PFSK-1 (cell line): ENCODE data around the gene DENND2A.

Experiments used
- FOXP2 ChIP-seq: optimal IDR thresholded peaks from 2 replicates; pipeline ENCODE3; 2011; ENCODE audit warnings: borderline replicate concordance, control low read depth, inconsistent platforms; ENCODE audit not compliant: insufficient read depth; ENCODE audit errors: extremely low read length, extremely low read depth
- POLR2AphosphoS5 ChIP-seq: IDR thresholded peaks from 2 replicates; pipeline ENCODE4 v1.6.1; 2012; ENCODE audit warnings: low read depth, mild to moderate bottlenecking, control low read depth, low read length, moderate library complexity
- SIN3A ChIP-seq: IDR thresholded peaks from 2 replicates; pipeline ENCODE4 v1.6.1; 2012; ENCODE audit warnings: mild to moderate bottlenecking, low read length, moderate library complexity, borderline replicate concordance; ENCODE audit not compliant: insufficient read depth
- TAF1 ChIP-seq: IDR thresholded peaks from 2 replicates; pipeline ENCODE4 v1.6.1; 2012; ENCODE audit warnings: low read length, control low read depth, borderline replicate concordance; ENCODE audit not compliant: insufficient read depth
- TF ChIP-seq, protein P1 (sequence below), 2 experiments: IDR thresholded peaks; 2 replicates each; pipeline versions ENCODE4 v1.6.1 to v1.8.0; 2011 to 2012; ENCODE audit warnings: low read depth in 2 of 2, low read length in 2 of 2, control low read depth in 1 of 2, inconsistent platforms in 1 of 2, mild to moderate bottlenecking in 1 of 2, moderate library complexity in 1 of 2; ENCODE audit not compliant: insufficient read depth in 1 of 2

The DENND2A gene

DNA sequence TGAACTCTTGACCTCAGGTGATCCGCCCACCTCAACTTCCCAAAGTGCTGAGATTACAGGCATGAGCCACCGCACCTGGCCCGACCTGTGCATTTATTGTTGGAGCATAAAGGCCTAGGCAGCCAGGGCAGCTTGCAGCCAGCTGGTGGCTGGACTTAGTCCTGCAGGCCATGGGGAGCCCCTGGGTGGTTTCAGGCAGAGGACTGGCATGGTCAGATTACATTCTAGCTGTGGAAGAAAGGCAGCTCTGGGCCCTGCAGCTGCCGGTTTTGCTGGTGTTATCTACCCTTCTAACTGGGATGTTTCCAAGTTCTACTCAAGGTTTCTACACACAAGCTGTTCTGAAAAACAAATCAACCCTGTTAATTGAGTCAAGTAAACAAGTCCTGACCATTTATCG lies 138.6 kb downstream of the DENND2A start:
- TF ChIP-seq, protein P1, sequence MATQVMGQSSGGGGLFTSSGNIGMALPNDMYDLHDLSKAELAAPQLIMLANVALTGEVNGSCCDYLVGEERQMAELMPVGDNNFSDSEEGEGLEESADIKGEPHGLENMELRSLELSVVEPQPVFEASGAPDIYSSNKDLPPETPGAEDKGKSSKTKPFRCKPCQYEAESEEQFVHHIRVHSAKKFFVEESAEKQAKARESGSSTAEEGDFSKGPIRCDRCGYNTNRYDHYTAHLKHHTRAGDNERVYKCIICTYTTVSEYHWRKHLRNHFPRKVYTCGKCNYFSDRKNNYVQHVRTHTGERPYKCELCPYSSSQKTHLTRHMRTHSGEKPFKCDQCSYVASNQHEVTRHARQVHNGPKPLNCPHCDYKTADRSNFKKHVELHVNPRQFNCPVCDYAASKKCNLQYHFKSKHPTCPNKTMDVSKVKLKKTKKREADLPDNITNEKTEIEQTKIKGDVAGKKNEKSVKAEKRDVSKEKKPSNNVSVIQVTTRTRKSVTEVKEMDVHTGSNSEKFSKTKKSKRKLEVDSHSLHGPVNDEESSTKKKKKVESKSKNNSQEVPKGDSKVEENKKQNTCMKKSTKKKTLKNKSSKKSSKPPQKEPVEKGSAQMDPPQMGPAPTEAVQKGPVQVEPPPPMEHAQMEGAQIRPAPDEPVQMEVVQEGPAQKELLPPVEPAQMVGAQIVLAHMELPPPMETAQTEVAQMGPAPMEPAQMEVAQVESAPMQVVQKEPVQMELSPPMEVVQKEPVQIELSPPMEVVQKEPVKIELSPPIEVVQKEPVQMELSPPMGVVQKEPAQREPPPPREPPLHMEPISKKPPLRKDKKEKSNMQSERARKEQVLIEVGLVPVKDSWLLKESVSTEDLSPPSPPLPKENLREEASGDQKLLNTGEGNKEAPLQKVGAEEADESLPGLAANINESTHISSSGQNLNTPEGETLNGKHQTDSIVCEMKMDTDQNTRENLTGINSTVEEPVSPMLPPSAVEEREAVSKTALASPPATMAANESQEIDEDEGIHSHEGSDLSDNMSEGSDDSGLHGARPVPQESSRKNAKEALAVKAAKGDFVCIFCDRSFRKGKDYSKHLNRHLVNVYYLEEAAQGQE (IDR thresholded peaks at IDR 0.05; ENCODE audit: insufficient read depth in 1 of 2, low read depth in 2 of 2, low read length in 2 of 2), result no peak
- no peak for TF ChIP-seq POLR2AphosphoS5
- no peak for TF ChIP-seq SIN3A
- TF ChIP-seq FOXP2, result no peak
- no peak for TF ChIP-seq TAF1

DNA sequence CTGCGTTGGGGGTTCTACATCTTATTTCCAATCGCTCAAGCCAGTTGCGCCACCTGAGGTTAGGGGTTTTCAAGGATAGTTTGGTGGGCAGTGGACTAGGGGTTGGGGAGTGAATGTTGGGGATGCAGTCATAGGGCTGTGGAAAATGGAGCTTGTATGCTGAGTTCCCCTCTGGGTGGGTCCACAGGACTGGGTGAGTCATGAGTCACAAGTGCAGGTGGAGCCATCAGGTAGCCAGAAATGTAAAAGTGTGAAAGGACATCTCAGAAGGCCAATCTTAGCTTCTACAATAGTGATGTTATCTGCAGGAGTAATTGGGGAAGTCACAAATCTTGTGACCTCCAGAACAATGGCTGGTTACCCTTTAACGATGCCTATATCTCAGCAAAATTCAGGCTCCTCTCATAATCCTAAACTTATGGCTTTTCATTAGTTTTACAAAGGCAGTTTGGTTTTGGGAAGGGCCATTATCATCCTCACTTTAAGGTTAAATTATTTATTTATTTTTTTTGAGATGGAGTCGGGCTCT lies 143.3 kb downstream of the DENND2A start:
- TF ChIP-seq, protein P1 (IDR thresholded peaks at IDR 0.05; ENCODE audit: insufficient read depth in 1 of 2, low read depth in 2 of 2, low read length in 2 of 2), result no peak
- no peak for TF ChIP-seq POLR2AphosphoS5
- TF ChIP-seq SIN3A, result no peak
- no peak for TF ChIP-seq TAF1
- TF ChIP-seq FOXP2, result no peak

DNA sequence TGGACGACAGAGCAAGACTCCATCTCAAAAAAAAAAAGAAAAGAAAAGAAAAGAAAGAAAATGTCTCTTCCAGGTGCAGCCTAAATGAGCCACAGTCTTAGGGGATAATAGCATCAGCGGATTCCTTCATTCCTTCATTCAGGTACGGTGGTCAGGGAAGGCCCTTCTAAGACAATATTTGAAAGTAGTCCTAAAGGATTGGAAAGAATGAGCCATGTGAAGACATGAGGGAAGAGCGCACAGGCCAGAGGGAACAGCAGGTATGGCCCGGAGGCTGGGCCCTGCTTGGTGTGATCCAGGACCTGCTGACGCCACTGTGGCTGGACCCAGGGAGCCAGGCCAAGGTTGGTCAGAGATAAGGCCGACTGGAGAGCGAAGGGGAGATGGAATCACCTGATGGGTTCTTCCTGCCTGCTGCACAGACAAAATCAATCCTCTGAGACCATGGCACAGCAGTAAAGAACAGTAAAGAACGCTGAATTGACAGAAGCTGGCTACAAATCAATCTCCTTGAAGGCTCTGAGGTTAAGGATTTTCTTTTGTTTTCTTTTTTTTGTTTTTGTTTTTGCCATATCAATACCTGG lies 145.0 kb downstream of the DENND2A start:
- no peak for TF ChIP-seq TAF1
- no peak for TF ChIP-seq FOXP2
- no peak for TF ChIP-seq POLR2AphosphoS5
- TF ChIP-seq, protein P1 (IDR thresholded peaks at IDR 0.05; ENCODE audit: insufficient read depth in 1 of 2, low read depth in 2 of 2, low read length in 2 of 2), result no peak
- no peak for TF ChIP-seq SIN3A

DNA sequence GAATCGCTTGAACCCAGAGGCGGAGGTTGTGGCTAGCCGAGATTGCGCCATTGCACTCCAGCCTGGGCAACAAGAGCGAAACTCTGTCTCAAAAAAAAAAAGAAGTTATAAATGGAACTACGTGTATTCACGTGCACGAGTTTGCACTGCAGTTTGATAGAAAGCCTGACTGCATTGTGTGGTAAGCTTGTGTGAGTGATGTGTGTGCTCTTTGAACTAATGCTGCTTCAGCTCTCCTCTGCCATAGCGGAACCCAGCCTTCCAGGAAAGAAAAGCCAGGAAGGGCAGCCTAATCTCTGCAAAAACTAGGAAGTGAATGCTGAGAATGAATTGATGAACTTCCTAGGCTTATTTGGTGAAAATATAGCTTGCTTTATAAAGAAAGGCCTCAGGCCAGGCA lies 145.7 kb downstream of the DENND2A start:
- TF ChIP-seq TAF1, result no peak
- TF ChIP-seq POLR2AphosphoS5, result no peak
- TF ChIP-seq SIN3A, result no peak
- TF ChIP-seq FOXP2, result no peak
- TF ChIP-seq, protein P1 (IDR thresholded peaks at IDR 0.05; ENCODE audit: insufficient read depth in 1 of 2, low read depth in 2 of 2, low read length in 2 of 2), result no peak

DNA sequence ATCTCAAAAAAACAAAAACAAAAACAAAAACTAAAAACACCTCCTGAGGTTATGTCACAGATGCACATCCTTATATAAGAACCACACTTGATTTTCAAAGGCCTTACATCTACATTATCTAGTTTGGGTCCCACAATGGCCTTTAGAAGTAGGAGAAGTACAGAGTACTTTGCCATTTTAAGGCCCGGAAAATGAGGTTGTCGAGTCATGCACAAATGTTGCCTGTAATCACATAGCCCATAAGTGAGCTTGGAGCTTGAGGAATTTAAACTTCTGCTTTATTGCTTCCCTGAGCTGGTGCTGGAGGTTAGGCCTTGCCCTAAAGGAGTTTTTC lies 151.6 kb downstream of the DENND2A start:
- no peak for TF ChIP-seq FOXP2
- TF ChIP-seq POLR2AphosphoS5, result no peak
- no peak for TF ChIP-seq TAF1
- TF ChIP-seq SIN3A, result no peak
- TF ChIP-seq, protein P1 (IDR thresholded peaks at IDR 0.05; ENCODE audit: insufficient read depth in 1 of 2, low read depth in 2 of 2, low read length in 2 of 2), result no peak
